ENCODE data around the gene RORB. TPM values are rescaled to one million over a fixed set of nuclear protein-coding genes. Genes with fewer than 3 reads are reported as not detected.

The RORB gene
- total RNA-seq, 4 donors from 2014 or later, result 0.25 to 0.72 (median 0.50) TPM

- no peak overlapping the region for H3K4me3 ChIP-seq
- no peaks in the 10 kb centered on the region for H3K27me3 ChIP-seq
- TF ChIP-seq POLR2AphosphoS5 (IDR thresholded peaks at IDR 0.05) (no peak), EP300 (IDR thresholded peaks at IDR 0.05) (no peak), POLR2A (IDR thresholded peaks at IDR 0.05) (no peak)
- TF ChIP-seq, protein P1, sequence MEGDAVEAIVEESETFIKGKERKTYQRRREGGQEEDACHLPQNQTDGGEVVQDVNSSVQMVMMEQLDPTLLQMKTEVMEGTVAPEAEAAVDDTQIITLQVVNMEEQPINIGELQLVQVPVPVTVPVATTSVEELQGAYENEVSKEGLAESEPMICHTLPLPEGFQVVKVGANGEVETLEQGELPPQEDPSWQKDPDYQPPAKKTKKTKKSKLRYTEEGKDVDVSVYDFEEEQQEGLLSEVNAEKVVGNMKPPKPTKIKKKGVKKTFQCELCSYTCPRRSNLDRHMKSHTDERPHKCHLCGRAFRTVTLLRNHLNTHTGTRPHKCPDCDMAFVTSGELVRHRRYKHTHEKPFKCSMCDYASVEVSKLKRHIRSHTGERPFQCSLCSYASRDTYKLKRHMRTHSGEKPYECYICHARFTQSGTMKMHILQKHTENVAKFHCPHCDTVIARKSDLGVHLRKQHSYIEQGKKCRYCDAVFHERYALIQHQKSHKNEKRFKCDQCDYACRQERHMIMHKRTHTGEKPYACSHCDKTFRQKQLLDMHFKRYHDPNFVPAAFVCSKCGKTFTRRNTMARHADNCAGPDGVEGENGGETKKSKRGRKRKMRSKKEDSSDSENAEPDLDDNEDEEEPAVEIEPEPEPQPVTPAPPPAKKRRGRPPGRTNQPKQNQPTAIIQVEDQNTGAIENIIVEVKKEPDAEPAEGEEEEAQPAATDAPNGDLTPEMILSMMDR (IDR thresholded peaks at IDR 0.05), result no peak
- H3K4me1 ChIP-seq, result no peaks in the 10 kb centered on the region
- H3K9me3 ChIP-seq, result no peaks in the 10 kb centered on the region
- H3K36me3 ChIP-seq, result no peaks in the 10 kb centered on the region
- no peak overlapping the region for H3K27ac ChIP-seq
- WGBS, result 86% methylated on average over 4 of the region's 4 CpGs
- DNase-seq (ENCODE audit: low spot score in 2 of 2), result no peak
These were observed 186.2 kb downstream of the RORB start for GRCh38 chr9:74683322-74683721.

GRCh38 chr9:74691058-74691457 is 193.9 kb downstream of the RORB start:
- Histone ChIP-seq H3K27me3 (no peaks in the 10 kb centered on the region), H3K4me1 (no peaks in the 10 kb centered on the region), H3K9me3 (no peaks in the 10 kb centered on the region), H3K4me3 (no peak overlapping the region), H3K36me3 (no peaks in the 10 kb centered on the region), H3K27ac (no peak overlapping the region)
- TF ChIP-seq POLR2A (IDR thresholded peaks at IDR 0.05) (no peak), EP300 (IDR thresholded peaks at IDR 0.05) (no peak), POLR2AphosphoS5 (IDR thresholded peaks at IDR 0.05) (no peak)
- TF ChIP-seq, protein P1 (IDR thresholded peaks at IDR 0.05), result no peak
- 61% methylated on average over 8 of the region's 8 CpGs for WGBS
- DNase-seq (ENCODE audit: low spot score in 2 of 2), result no peak

GRCh38 chr9:74696520-74696919 is 199.4 kb downstream of the RORB start:
- 77% methylated on average over 1 of the region's 1 CpG for WGBS
- no peaks in the 10 kb centered on the region for H3K9me3 ChIP-seq
- H3K36me3 ChIP-seq, result no peaks in the 10 kb centered on the region
- no peak overlapping the region for H3K4me3 ChIP-seq
- TF ChIP-seq POLR2A (IDR thresholded peaks at IDR 0.05) (no peak), EP300 (IDR thresholded peaks at IDR 0.05) (no peak), POLR2AphosphoS5 (IDR thresholded peaks at IDR 0.05) (no peak)
- TF ChIP-seq, protein P1 (IDR thresholded peaks at IDR 0.05), result no peak
- no peaks in the 10 kb centered on the region for H3K27me3 ChIP-seq
- no peak for DNase-seq (ENCODE audit: low spot score in 2 of 2)
- H3K27ac ChIP-seq, result no peak overlapping the region
- H3K4me1 ChIP-seq, result no peaks in the 10 kb centered on the region

DNA sequence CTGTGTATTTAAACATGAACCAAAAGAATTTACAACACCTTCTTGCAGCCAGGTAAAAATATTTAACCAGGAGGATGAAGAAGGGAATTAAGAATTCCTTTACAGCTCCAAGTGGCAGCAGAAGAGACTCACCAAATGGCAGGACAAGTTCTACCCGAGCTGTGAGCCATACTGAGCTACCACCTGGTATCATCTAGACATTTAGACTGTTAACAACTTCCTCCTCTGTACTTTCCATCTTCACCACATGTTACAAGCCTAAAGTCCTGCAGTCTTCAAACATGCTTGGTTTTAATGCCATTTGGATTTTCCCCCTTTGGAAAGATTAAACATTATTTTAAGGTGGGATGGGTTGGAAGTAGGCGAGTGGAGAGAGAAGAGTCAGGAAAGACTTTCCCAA is 200.4 kb downstream of the RORB start:
- no peak overlapping the region for H3K27ac ChIP-seq
- DNase-seq (ENCODE audit: low spot score in 2 of 2), result no peak
- H3K9me3 ChIP-seq, result no peaks in the 10 kb centered on the region
- TF ChIP-seq POLR2A (IDR thresholded peaks at IDR 0.05) (no peak), POLR2AphosphoS5 (IDR thresholded peaks at IDR 0.05) (no peak), EP300 (IDR thresholded peaks at IDR 0.05) (no peak)
- TF ChIP-seq, protein P1 (IDR thresholded peaks at IDR 0.05), result no peak
- WGBS, result 63% methylated on average over 2 of the region's 2 CpGs
- H3K4me3 ChIP-seq, result no peak overlapping the region
- no peaks in the 10 kb centered on the region for H3K4me1 ChIP-seq
- H3K27me3 ChIP-seq, result no peaks in the 10 kb centered on the region
- H3K36me3 ChIP-seq, result no peaks in the 10 kb centered on the region

DNA sequence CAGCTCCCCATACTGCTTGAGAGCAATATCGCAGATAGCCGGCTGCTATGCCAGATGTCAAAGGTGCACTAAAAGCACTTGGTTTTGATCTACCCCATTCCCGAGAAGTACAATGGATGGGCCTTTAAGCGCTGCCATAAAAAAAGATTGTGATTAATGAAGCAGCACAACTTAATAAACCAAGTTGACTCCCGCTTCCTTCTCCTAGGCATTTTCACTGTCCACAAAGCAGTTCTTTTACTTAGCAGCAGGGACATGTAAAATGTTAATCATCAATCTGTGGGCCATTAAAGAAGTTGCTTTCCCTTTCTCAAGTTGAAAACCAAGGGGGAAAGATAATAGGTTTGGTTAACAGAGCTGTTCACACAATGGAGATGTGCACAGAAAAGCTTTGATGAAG is 214.2 kb downstream of the RORB start:
- TF ChIP-seq, protein P1 (IDR thresholded peaks at IDR 0.05), result no peak
- no peak for TF ChIP-seq POLR2AphosphoS5 (IDR thresholded peaks at IDR 0.05)
- TF ChIP-seq EP300 (IDR thresholded peaks at IDR 0.05), result no peak
- TF ChIP-seq POLR2A (IDR thresholded peaks at IDR 0.05), result no peak

More for the DNA sequence above, 214.2 kb downstream of the RORB start:
- Histone ChIP-seq H3K27ac (no peak overlapping the region), H3K9me3 (no peaks in the 10 kb centered on the region), H3K4me1 (no peaks in the 10 kb centered on the region), H3K4me3 (no peak overlapping the region), H3K36me3 (no peaks in the 10 kb centered on the region), H3K27me3 (peaks cover 3% of the 10 kb centered on the region)
- WGBS, result 58% methylated on average over 5 of the region's 5 CpGs
- no peak for DNase-seq (ENCODE audit: low spot score in 2 of 2)

Data from suprapubic skin (tissue), 4 donors.